Measurements from ENCODE around the gene BFSP1. TPM values are rescaled to one million over a fixed set of nuclear protein-coding genes. Genes with fewer than 3 reads are reported as not detected.

BFSP1 gene
- total RNA-seq, 1 donor from 2014 or later = 3.9 TPM

DNA sequence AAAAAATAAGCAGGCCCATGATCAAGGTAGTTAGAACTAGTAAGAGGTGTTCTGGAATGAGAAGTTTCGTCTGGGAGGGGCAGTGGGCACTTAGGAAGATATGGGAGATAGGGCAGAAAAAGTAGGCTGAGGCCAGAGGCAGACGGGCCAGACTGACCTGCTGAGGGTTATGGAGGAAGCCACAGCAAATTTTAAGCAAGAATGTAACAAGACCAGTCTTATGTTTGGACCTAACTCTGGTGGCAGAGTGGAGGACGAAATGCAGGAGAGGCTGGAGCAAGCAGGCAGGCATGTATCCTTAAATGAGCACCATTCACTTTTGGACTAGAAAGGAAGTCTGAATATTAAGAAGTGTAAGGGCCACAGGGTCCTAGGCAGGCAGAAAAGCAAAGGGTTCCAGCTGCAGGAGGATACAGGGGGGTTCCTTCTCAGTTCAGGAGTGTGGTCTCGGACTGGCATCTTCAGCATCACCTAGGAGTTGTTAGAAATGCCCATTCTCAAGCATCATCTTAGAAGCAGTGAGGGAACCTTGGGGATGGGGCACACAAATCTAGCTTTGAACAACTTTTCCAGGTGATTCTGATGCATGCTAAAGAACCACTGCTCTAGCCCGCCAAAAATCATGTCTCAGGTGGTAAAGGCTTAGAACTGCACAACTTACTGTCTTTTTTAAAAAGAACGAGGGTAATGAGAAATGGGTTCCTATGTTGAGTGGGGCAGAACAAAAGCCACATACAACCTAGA, 37.0 kb upstream of the BFSP1 start:
- peak overlapping the region; percentile 14 for H3K27ac Mint-ChIP-seq (ENCODE audit: unreplicated experiment)
- no peaks in the 10 kb centered on the region for H3K9me3 Mint-ChIP-seq
- peak overlapping the region; percentile 77 for H3K4me3 Mint-ChIP-seq
- TF ChIP-seq, protein P1, sequence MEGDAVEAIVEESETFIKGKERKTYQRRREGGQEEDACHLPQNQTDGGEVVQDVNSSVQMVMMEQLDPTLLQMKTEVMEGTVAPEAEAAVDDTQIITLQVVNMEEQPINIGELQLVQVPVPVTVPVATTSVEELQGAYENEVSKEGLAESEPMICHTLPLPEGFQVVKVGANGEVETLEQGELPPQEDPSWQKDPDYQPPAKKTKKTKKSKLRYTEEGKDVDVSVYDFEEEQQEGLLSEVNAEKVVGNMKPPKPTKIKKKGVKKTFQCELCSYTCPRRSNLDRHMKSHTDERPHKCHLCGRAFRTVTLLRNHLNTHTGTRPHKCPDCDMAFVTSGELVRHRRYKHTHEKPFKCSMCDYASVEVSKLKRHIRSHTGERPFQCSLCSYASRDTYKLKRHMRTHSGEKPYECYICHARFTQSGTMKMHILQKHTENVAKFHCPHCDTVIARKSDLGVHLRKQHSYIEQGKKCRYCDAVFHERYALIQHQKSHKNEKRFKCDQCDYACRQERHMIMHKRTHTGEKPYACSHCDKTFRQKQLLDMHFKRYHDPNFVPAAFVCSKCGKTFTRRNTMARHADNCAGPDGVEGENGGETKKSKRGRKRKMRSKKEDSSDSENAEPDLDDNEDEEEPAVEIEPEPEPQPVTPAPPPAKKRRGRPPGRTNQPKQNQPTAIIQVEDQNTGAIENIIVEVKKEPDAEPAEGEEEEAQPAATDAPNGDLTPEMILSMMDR (conservative IDR thresholded peaks at IDR 0.05) = no peak
- DNase-seq (ENCODE audit: low read depth, low spot score) = no peak
- H3K4me1 Mint-ChIP-seq = peaks cover 36% of the 10 kb centered on the region
- no peaks in the 10 kb centered on the region for H3K36me3 Mint-ChIP-seq (ENCODE audit: low read depth)
- H3K27me3 Mint-ChIP-seq (ENCODE audit: low read depth) = peaks cover 25% of the 10 kb centered on the region

- Mint-ChIP-seq H3K4me1 (peaks cover 21% of the 10 kb centered on the region), H3K9me3 (no peaks in the 10 kb centered on the region), H3K4me3 (peak overlapping the region; percentile 77), H3K27me3 (ENCODE audit: low read depth) (peaks cover 20% of the 10 kb centered on the region), H3K36me3 (ENCODE audit: low read depth) (no peaks in the 10 kb centered on the region), H3K27ac (ENCODE audit: unreplicated experiment) (no peak overlapping the region)
- DNase-seq (ENCODE audit: low read depth, low spot score) = no peak
- TF ChIP-seq, protein P1 (conservative IDR thresholded peaks at IDR 0.05) = no peak
These were observed 35.2 kb upstream of the BFSP1 start for GRCh38 chr20:17566345-17566744.

- H3K4me3 Mint-ChIP-seq = no peak overlapping the region
- H3K4me1 Mint-ChIP-seq = peaks cover 14% of the 10 kb centered on the region
- no peak for DNase-seq (ENCODE audit: low read depth, low spot score)
- no peaks in the 10 kb centered on the region for H3K9me3 Mint-ChIP-seq
- no peaks in the 10 kb centered on the region for H3K36me3 Mint-ChIP-seq (ENCODE audit: low read depth)
- no peak overlapping the region for H3K27ac Mint-ChIP-seq (ENCODE audit: unreplicated experiment)
- H3K27me3 Mint-ChIP-seq (ENCODE audit: low read depth) = peaks cover 20% of the 10 kb centered on the region
- TF ChIP-seq, protein P1 (conservative IDR thresholded peaks at IDR 0.05) = no peak
These were observed 34.1 kb upstream of the BFSP1 start for GRCh38 chr20:17565169-17565845.

- TF ChIP-seq, protein P1 (conservative IDR thresholded peaks at IDR 0.05) = no peak
- H3K27ac Mint-ChIP-seq (ENCODE audit: unreplicated experiment) = peak overlapping the region; percentile 57
- no peak overlapping the region for H3K4me3 Mint-ChIP-seq
- no peaks in the 10 kb centered on the region for H3K36me3 Mint-ChIP-seq (ENCODE audit: low read depth)
- no peaks in the 10 kb centered on the region for H3K9me3 Mint-ChIP-seq
- DNase-seq (ENCODE audit: low read depth, low spot score) = no peak
- H3K4me1 Mint-ChIP-seq = peaks cover 16% of the 10 kb centered on the region
- peaks cover 10% of the 10 kb centered on the region for H3K27me3 Mint-ChIP-seq (ENCODE audit: low read depth)
These were observed 31.7 kb upstream of the BFSP1 start for GRCh38 chr20:17562804-17563305.

- H3K4me1 Mint-ChIP-seq = peaks cover 21% of the 10 kb centered on the region
- TF ChIP-seq, protein P1 (conservative IDR thresholded peaks at IDR 0.05) = no peak
- H3K27me3 Mint-ChIP-seq (ENCODE audit: low read depth) = peaks cover 7% of the 10 kb centered on the region
- H3K27ac Mint-ChIP-seq (ENCODE audit: unreplicated experiment) = no peak overlapping the region
- H3K9me3 Mint-ChIP-seq = no peaks in the 10 kb centered on the region
- H3K36me3 Mint-ChIP-seq (ENCODE audit: low read depth) = no peaks in the 10 kb centered on the region
- no peak overlapping the region for H3K4me3 Mint-ChIP-seq
- no peak for DNase-seq (ENCODE audit: low read depth, low spot score)
These were observed 29.3 kb upstream of the BFSP1 start for GRCh38 chr20:17560344-17561074.
